Hepatocyte (in vitro differentiated cells): ENCODE data around the gene INPP4B. TPM values are rescaled to one million over a fixed set of nuclear protein-coding genes. Genes with fewer than 3 reads are reported as not detected.

Experiments used
- DNase-seq: peaks from one replicate; pipeline ENCODE4 v3.0.0-alpha.2; 2016; ENCODE audit warnings: low spot score
- H2AFZ ChIP-seq: fragments of 200-600 bp; sonication (generic); 2 replicates; pipeline ENCODE4 v1.6.0; 2016; ENCODE audit warnings: antibody characterized with exemption, mild to moderate bottlenecking
- H3K27ac ChIP-seq: fragments of 200-600 bp; sonication (generic); 2 replicates; pipeline ENCODE4 v1.5.1; 2016; ENCODE audit warnings: mild to moderate bottlenecking
- H3K27me3 ChIP-seq: fragments of 200-600 bp; sonication (generic); 2 replicates; pipeline ENCODE4 v1.6.1; 2016
- H3K36me3 ChIP-seq: fragments of 200-600 bp; sonication (generic); replicated peaks from 2 replicates; pipeline ENCODE4 v1.5.1; 2016; ENCODE audit warnings: low read depth; ENCODE audit not compliant: insufficient read depth
- H3K4me1 ChIP-seq: fragments of 200-600 bp; sonication (generic); 2 replicates; pipeline ENCODE4 v1.5.1; 2016; ENCODE audit warnings: mild to moderate bottlenecking, moderate library complexity; ENCODE audit not compliant: insufficient read depth
- H3K4me2 ChIP-seq: fragments of 200-600 bp; sonication (generic); 2 replicates; pipeline ENCODE4 v1.6.0; 2016
- H3K4me3 ChIP-seq: fragments of 200-600 bp; sonication (generic); 2 replicates; pipeline ENCODE4 v1.5.1; 2016; ENCODE audit warnings: mild to moderate bottlenecking
- H3K79me2 ChIP-seq: fragments of 200-600 bp; sonication (generic); 2 replicates; pipeline ENCODE4 v1.6.0; 2017; ENCODE audit warnings: mild to moderate bottlenecking
- H3K9me2 ChIP-seq: fragments of 200-600 bp; sonication (generic); replicated peaks from 2 replicates; pipeline ENCODE4 v1.6.0; 2017; ENCODE audit warnings: mild to moderate bottlenecking; ENCODE audit not compliant: insufficient read depth
- H3K9me3 ChIP-seq: fragments of 200-600 bp; sonication (generic); 2 replicates; pipeline ENCODE4 v1.5.1; 2016; ENCODE audit warnings: low read depth, mild to moderate bottlenecking
- H4K20me1 ChIP-seq: fragments of 200-600 bp; sonication (generic); 2 replicates; pipeline ENCODE4 v1.6.0; 2016; ENCODE audit warnings: mild to moderate bottlenecking; ENCODE audit not compliant: insufficient read depth, poor library complexity, severe bottlenecking
- EZH2 ChIP-seq: fragments of 200-600 bp; sonication (generic); IDR thresholded peaks from 2 replicates; pipeline ENCODE4 v1.6.1; 2016; ENCODE audit warnings: antibody characterized with exemption, mild to moderate bottlenecking, borderline replicate concordance
- EZH2phosphoT487 ChIP-seq: fragments of 200-600 bp; sonication (generic); IDR thresholded peaks from one replicate; pipeline ENCODE4 v1.6.1; 2018; ENCODE audit warnings: antibody characterized with exemption, mild to moderate bottlenecking, low read depth, moderate library complexity; ENCODE audit not compliant: unreplicated experiment, severe bottlenecking
- WGBS: methylation state at CpG from one replicate; pipeline ENCODE4 v1.1.6; 2016; ENCODE audit warnings: low lambda C conversion rate; ENCODE audit errors: missing lambda C conversion rate; 5-methylcytosine and 5-hydroxymethylcytosine counted together
- polyA plus RNA-seq: library from polyadenylated mRNA; unstranded; fragments of >200 nt; fragmentation: Nextera tagmentation; extraction: Ambion mirVana; gene quantifications from 2 replicates; pipeline ENCODE4 v1.2.1, GENCODE V29; 2016
- total RNA-seq: library from RNA; depleted of rRNA; stranded (reverse); fragments of >200 nt; gene quantifications from 2 replicates; pipeline ENCODE4 v1.2.3, GENCODE V29; 2014
- TF ChIP-seq, protein P1 (sequence below): fragments of 200-600 bp; sonication (generic); IDR thresholded peaks from 2 replicates; pipeline ENCODE4 v1.5.1; 2016; ENCODE audit warnings: antibody characterized with exemption, mild to moderate bottlenecking; ENCODE audit not compliant: poor library complexity

The INPP4B gene
- total and polyA plus RNA-seq, 2 experiments from 2014 or later = 4.2 to 7.1 TPM

DNA sequence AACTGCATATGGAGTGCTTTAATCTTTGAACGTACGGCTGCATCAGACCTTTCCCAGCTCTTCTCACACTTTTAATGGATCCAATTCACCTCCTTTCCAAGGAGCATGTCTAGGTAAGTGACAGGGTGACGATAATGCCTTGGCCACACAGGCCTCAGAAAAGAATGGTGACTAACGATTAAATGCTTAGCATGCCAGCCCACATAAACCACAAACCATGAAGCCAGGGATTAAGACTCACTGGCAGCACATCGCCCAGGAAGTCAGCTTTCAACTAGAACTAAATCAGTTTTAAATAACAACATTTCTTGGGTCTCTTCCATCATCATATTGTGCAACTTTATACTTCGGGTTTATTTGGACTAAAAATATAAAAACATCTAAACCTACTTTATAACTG lies 28.7 kb downstream of the INPP4B start:
- Histone ChIP-seq H3K9me3 (no peaks in the 10 kb centered on the region), H3K9me2 (no peaks in the 10 kb centered on the region), H3K4me2 (peak overlapping the region; percentile 39), H3K4me3 (no peak overlapping the region), H3K27me3 (no peaks in the 10 kb centered on the region), H3K4me1 (no peaks in the 10 kb centered on the region), H2AFZ (no peak overlapping the region), H3K79me2 (no peaks in the 10 kb centered on the region), H3K36me3 (no peaks in the 10 kb centered on the region), H3K27ac (peak overlapping the region; percentile 45), H4K20me1 (no peaks in the 10 kb centered on the region)
- DNase-seq = no peak
- 43% methylated on average over 6 of the region's 6 CpGs for WGBS
- TF ChIP-seq EZH2phosphoT487 (no peak), EZH2 (no peak)
- TF ChIP-seq, protein P1, sequence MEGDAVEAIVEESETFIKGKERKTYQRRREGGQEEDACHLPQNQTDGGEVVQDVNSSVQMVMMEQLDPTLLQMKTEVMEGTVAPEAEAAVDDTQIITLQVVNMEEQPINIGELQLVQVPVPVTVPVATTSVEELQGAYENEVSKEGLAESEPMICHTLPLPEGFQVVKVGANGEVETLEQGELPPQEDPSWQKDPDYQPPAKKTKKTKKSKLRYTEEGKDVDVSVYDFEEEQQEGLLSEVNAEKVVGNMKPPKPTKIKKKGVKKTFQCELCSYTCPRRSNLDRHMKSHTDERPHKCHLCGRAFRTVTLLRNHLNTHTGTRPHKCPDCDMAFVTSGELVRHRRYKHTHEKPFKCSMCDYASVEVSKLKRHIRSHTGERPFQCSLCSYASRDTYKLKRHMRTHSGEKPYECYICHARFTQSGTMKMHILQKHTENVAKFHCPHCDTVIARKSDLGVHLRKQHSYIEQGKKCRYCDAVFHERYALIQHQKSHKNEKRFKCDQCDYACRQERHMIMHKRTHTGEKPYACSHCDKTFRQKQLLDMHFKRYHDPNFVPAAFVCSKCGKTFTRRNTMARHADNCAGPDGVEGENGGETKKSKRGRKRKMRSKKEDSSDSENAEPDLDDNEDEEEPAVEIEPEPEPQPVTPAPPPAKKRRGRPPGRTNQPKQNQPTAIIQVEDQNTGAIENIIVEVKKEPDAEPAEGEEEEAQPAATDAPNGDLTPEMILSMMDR = no peak

DNA sequence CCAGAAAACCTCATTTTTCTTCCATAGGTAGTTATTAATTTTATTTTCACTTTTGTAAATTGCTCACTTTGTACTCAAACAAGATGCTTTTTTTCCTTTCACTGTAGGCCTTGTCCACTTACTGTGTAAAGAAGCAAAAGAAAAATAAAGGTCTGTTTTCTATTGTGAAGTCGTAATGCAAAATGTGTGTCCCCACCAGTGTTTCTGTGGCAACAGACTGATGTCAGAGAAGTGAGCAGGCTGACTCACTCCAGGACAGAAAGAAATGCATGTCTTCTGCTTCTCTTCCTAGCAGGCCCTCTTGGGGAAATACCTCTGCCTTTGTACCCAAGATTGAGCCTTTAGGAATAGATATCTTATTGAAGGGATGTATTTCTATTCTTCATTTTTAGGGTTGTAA lies 30.3 kb downstream of the INPP4B start:
- H2AFZ ChIP-seq = no peak overlapping the region
- no peaks in the 10 kb centered on the region for H3K27me3 ChIP-seq
- H3K27ac ChIP-seq = no peak overlapping the region
- no peak for DNase-seq
- H3K36me3 ChIP-seq = no peaks in the 10 kb centered on the region
- H3K4me1 ChIP-seq = no peaks in the 10 kb centered on the region
- TF ChIP-seq EZH2phosphoT487 (no peak), EZH2 (no peak)
- TF ChIP-seq, protein P1 = no peak
- no peaks in the 10 kb centered on the region for H3K9me2 ChIP-seq
- no peak overlapping the region for H3K4me3 ChIP-seq
- H4K20me1 ChIP-seq = no peaks in the 10 kb centered on the region
- H3K79me2 ChIP-seq = no peaks in the 10 kb centered on the region
- H3K9me3 ChIP-seq = no peaks in the 10 kb centered on the region
- WGBS = 46% methylated on average over 1 of the region's 1 CpG
- no peak overlapping the region for H3K4me2 ChIP-seq

DNA sequence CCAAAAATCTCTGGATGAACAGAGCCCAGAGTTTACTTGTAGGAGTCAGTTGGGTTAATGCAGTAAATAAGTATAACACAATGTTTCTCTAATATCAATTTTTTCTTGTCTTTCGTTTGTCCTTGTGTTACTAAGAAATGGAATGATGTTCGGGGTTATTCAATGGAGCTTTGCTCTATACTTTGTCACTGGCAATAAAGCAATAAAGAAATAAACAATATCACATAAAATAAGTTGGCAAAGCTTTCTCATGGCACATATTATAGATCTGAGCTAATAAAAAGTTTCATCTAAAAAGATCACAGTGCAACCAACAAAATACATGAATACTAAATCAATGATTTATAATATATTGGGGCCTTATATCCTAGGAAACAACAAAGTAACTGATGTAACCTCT lies 32.7 kb downstream of the INPP4B start:
- Histone ChIP-seq H3K36me3 (no peaks in the 10 kb centered on the region), H2AFZ (no peak overlapping the region), H3K27me3 (no peaks in the 10 kb centered on the region), H3K9me3 (no peaks in the 10 kb centered on the region), H3K9me2 (no peaks in the 10 kb centered on the region), H3K27ac (no peak overlapping the region), H4K20me1 (no peaks in the 10 kb centered on the region), H3K4me2 (no peak overlapping the region), H3K4me1 (no peaks in the 10 kb centered on the region), H3K4me3 (no peak overlapping the region), H3K79me2 (no peaks in the 10 kb centered on the region)
- 66% methylated on average over 2 of the region's 2 CpGs for WGBS
- DNase-seq = no peak
- TF ChIP-seq EZH2phosphoT487 (no peak), EZH2 (no peak)
- TF ChIP-seq, protein P1 = no peak

DNA sequence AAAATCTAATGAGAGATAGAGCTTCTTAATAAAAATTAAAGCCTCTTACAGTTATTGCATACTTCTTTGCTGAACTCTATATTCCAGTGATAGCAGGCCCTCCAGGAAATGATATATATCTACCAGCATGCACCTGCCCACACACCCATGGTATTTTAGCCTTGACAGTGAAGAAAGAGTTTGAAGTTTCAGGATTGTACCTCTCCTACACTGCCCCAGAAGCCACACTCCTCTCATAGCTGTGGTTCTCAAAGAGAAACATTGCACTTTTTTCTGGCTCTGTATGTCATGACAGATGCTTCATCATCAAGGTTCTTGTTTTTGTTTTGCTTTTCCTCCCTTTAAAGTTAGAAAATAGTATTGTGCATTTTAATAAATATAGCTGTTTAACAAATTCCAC lies 34.0 kb downstream of the INPP4B start:
- Histone ChIP-seq H4K20me1 (no peaks in the 10 kb centered on the region), H2AFZ (no peak overlapping the region), H3K36me3 (no peaks in the 10 kb centered on the region), H3K4me1 (no peaks in the 10 kb centered on the region), H3K9me3 (no peaks in the 10 kb centered on the region), H3K9me2 (no peaks in the 10 kb centered on the region), H3K27ac (no peak overlapping the region), H3K79me2 (no peaks in the 10 kb centered on the region), H3K27me3 (no peaks in the 10 kb centered on the region), H3K4me3 (no peak overlapping the region), H3K4me2 (no peak overlapping the region)
- TF ChIP-seq EZH2phosphoT487 = no peak
- no peak for TF ChIP-seq EZH2
- TF ChIP-seq, protein P1 = no peak
- DNase-seq = no peak
